Lower lobe of right lung (tissue), 2 donors: ENCODE data around the gene NDOR1. TPM values are rescaled to one million over a fixed set of nuclear protein-coding genes. Genes with fewer than 3 reads are reported as not detected.
"Not testable (repeated sequence)": the region's sequence is repeated elsewhere in the genome, so short reads cannot be mapped to it uniquely, and the experiment has no call there.

ENCODE experiments used
- ATAC-seq, 2 donors: fragments of 200-7000 bp; cut with Tn5 transposase; one replicate each; pipeline ENCODE4 v1.9.1; 2020 to 2022; ENCODE audit warnings: mild to moderate bottlenecking in 2 of 2, moderate library complexity in 2 of 2
- DNase-seq: peaks from one replicate; pipeline ENCODE4 v3.0.0-alpha.2; 2020
- H3K27ac ChIP-seq: fragments of 200-600 bp; one replicate; pipeline ENCODE4 v1.8.0; 2022
- H3K27me3 ChIP-seq: fragments of 200-600 bp; one replicate; pipeline ENCODE4 v1.8.0; 2022; ENCODE audit warnings: low read depth
- H3K36me3 ChIP-seq: fragments of 200-600 bp; one replicate; pipeline ENCODE4 v1.8.0; 2022; ENCODE audit warnings: mild to moderate bottlenecking
- H3K4me1 ChIP-seq: fragments of 200-600 bp; one replicate; pipeline ENCODE4 v1.8.0; 2022
- H3K4me3 ChIP-seq: fragments of 200-600 bp; one replicate; pipeline ENCODE4 v1.8.0; 2022; ENCODE audit warnings: mild to moderate bottlenecking
- H3K9me3 ChIP-seq: fragments of 200-600 bp; one replicate; pipeline ENCODE4 v1.8.0; 2022
- CTCF ChIP-seq: fragments of 200-600 bp; IDR thresholded peaks from one replicate; pipeline ENCODE4 v1.8.0; 2022; ENCODE audit warnings: antibody characterized with exemption, mild to moderate bottlenecking
- intact Hi-C: fragments of 100-400 bp; cut with DNase I; formaldehyde crosslinking; loops from one replicate; pipeline ENCODE4 v1.11.0; 2022
- total RNA-seq: library from RNA; stranded (reverse); fragmentation: NEBNext Ultra II Directional; extraction: Animal tissue kit (Norgen Biotek cat#: 25700); gene quantifications from one replicate; pipeline ENCODE4 v1.2.1, GENCODE V29; 2021
- donor health status: DM: no; HTN: yes; CAD: no; lungs with severe emphysema.

Gene NDOR1
- total RNA-seq, 1 donor from 2014 or later, result 15.6 TPM

GRCh38 chr9:137236238-137236935, 30.9 kb downstream of the NDOR1 start:
- no peaks in the 10 kb centered on the region for H3K9me3 ChIP-seq
- intact Hi-C loops, result no loop called here
- H3K27ac ChIP-seq, result no peak overlapping the region
- no peaks in the 10 kb centered on the region for H3K36me3 ChIP-seq
- TF ChIP-seq CTCF, result peak; percentile 96
- ATAC-seq, result peak; percentile 60 to 68
- peaks cover 37% of the 10 kb centered on the region for H3K4me1 ChIP-seq
- H3K27me3 ChIP-seq, result peaks cover 32% of the 10 kb centered on the region
- H3K4me3 ChIP-seq, result peak overlapping the region; percentile 17
- DNase-seq, result peak; percentile 93

GRCh38 chr9:137236936-137237421, 31.5 kb downstream of the NDOR1 start:
- H3K4me3 ChIP-seq, result no peak overlapping the region
- peaks cover 26% of the 10 kb centered on the region for H3K27me3 ChIP-seq
- ATAC-seq (no peak), DNase-seq (no peak)
- intact Hi-C loops, result no loop called here
- H3K9me3 ChIP-seq, result no peaks in the 10 kb centered on the region
- peaks cover 39% of the 10 kb centered on the region for H3K4me1 ChIP-seq
- H3K36me3 ChIP-seq, result peaks cover 3% of the 10 kb centered on the region
- TF ChIP-seq CTCF, result no peak
- no peak overlapping the region for H3K27ac ChIP-seq

GRCh38 chr9:137237759-137238726, 32.5 kb downstream of the NDOR1 start:
- no peak for TF ChIP-seq CTCF
- peaks cover 15% of the 10 kb centered on the region for H3K27me3 ChIP-seq
- peaks cover 50% of the 10 kb centered on the region for H3K4me1 ChIP-seq
- H3K27ac ChIP-seq, result peak overlapping the region; percentile 24
- ATAC-seq, result no peak
- H3K36me3 ChIP-seq, result peaks cover 14% of the 10 kb centered on the region
- intact Hi-C loops, result no loop called here
- no peak overlapping the region for H3K4me3 ChIP-seq
- no peaks in the 10 kb centered on the region for H3K9me3 ChIP-seq
- no peak for DNase-seq

GRCh38 chr9:137239541-137240200, 34.2 kb downstream of the NDOR1 start:
- H3K9me3 ChIP-seq, intact Hi-C loops, DNase-seq, ATAC-seq, H3K27me3 ChIP-seq: not testable (repeated sequence)
- Histone ChIP-seq H3K27ac (peak overlapping the region; percentile 98), H3K4me1 (peaks cover 59% of the 10 kb centered on the region), H3K4me3 (peak overlapping the region; percentile 93), H3K36me3 (peaks cover 23% of the 10 kb centered on the region)

GRCh38 chr9:137240318-137240840, 34.9 kb downstream of the NDOR1 start:
- H3K4me1 ChIP-seq, result peaks cover 59% of the 10 kb centered on the region
- no peaks in the 10 kb centered on the region for H3K27me3 ChIP-seq
- peak; percentile 90 for DNase-seq
- intact Hi-C loops, result no loop called here
- H3K36me3 ChIP-seq, result peaks cover 23% of the 10 kb centered on the region
- H3K4me3 ChIP-seq, result peak overlapping the region; percentile 93
- ATAC-seq, result peak; percentile 74 to 76
- peak; percentile 7 for TF ChIP-seq CTCF
- H3K9me3 ChIP-seq, result no peaks in the 10 kb centered on the region
- peak overlapping the region; percentile 98 for H3K27ac ChIP-seq
